ENCODE data around the gene FBXO24. TPM values are rescaled to one million over a fixed set of nuclear protein-coding genes. Genes with fewer than 3 reads are reported as not detected.
"Not testable (repeated sequence)": the region's sequence is repeated elsewhere in the genome, so short reads cannot be mapped to it uniquely, and the experiment has no call there.

FBXO24 gene
- polyA plus RNA-seq, 1 donor (not counting 4 experiments of a cell fraction or from before 2014, with no cell fraction given), result 0.22 TPM

GRCh38 chr7:100547872-100548271 lies 38.3 kb upstream of the FBXO24 start:
- no peaks in the 10 kb centered on the region for H3K9me3 ChIP-seq (ENCODE audit: control insufficient read depth, low read depth, low read length)
- dilution Hi-C loops (cut with MboI; ENCODE audit: extremely low pct_ligation_motif_present, low sequenced_read_pairs), result no loop called here
- peaks cover 0 to 7% of the 10 kb centered on the region in 2 experiments for H3K36me3 ChIP-seq (ENCODE audit: control insufficient read depth in 2 of 2, extremely low read depth in 1 of 2, insufficient read depth in 2 of 2, low read length in 2 of 2)
- DNase-seq (ENCODE audit: low read depth, low spot score), result no peak
- H3K9me1 ChIP-seq (ENCODE audit: control insufficient read depth, extremely low read depth, insufficient read depth, low read length), result no peaks in the 10 kb centered on the region
- H3K4me2 ChIP-seq (ENCODE audit: control insufficient read depth, extremely low read depth, insufficient read depth, low read depth, low read length), result no peak overlapping the region
- H2AFZ ChIP-seq (ENCODE audit: control insufficient read depth, low read length), result no peak overlapping the region
- H3K27ac ChIP-seq (ENCODE audit: control insufficient read depth, insufficient read depth, low read length), result no peak overlapping the region
- no peaks in the 10 kb centered on the region for H3K27me3 ChIP-seq (ENCODE audit: control insufficient read depth, extremely low read depth, insufficient read depth, low read length)
- TF ChIP-seq, protein P1, sequence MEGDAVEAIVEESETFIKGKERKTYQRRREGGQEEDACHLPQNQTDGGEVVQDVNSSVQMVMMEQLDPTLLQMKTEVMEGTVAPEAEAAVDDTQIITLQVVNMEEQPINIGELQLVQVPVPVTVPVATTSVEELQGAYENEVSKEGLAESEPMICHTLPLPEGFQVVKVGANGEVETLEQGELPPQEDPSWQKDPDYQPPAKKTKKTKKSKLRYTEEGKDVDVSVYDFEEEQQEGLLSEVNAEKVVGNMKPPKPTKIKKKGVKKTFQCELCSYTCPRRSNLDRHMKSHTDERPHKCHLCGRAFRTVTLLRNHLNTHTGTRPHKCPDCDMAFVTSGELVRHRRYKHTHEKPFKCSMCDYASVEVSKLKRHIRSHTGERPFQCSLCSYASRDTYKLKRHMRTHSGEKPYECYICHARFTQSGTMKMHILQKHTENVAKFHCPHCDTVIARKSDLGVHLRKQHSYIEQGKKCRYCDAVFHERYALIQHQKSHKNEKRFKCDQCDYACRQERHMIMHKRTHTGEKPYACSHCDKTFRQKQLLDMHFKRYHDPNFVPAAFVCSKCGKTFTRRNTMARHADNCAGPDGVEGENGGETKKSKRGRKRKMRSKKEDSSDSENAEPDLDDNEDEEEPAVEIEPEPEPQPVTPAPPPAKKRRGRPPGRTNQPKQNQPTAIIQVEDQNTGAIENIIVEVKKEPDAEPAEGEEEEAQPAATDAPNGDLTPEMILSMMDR (optimal IDR thresholded peaks at IDR 0.05 in 1 of 3, IDR thresholded peaks at IDR 0.05 in 1 of 3, conservative IDR thresholded peaks at IDR 0.05 in 1 of 3; ENCODE audit: extremely low read depth in 1 of 3, insufficient read depth in 2 of 3, low read length in 3 of 3), result no peak
- no peak for TF ChIP-seq EZH2 (IDR thresholded peaks at IDR 0.05; ENCODE audit: low read length)
- FAIRE-seq, result no peak
- no peaks in the 10 kb centered on the region for H3K79me2 ChIP-seq (ENCODE audit: control insufficient read depth, insufficient read depth, low read length)
- H3K9ac ChIP-seq (ENCODE audit: control insufficient read depth, extremely low read depth, insufficient read depth, low read length), result no peak overlapping the region
- peaks cover 17% of the 10 kb centered on the region for H3K4me1 ChIP-seq (ENCODE audit: control insufficient read depth, extremely low read depth, insufficient read depth, low read length)
- H4K20me1 ChIP-seq (ENCODE audit: control insufficient read depth, extremely low read depth, insufficient read depth, low read length), result no peaks in the 10 kb centered on the region
- no peak overlapping the region for H3K4me3 ChIP-seq (ENCODE audit: control insufficient read depth in 2 of 3, extremely low read depth in 1 of 3, insufficient read depth in 2 of 3, low read depth in 1 of 3, low read length in 3 of 3)

DNA sequence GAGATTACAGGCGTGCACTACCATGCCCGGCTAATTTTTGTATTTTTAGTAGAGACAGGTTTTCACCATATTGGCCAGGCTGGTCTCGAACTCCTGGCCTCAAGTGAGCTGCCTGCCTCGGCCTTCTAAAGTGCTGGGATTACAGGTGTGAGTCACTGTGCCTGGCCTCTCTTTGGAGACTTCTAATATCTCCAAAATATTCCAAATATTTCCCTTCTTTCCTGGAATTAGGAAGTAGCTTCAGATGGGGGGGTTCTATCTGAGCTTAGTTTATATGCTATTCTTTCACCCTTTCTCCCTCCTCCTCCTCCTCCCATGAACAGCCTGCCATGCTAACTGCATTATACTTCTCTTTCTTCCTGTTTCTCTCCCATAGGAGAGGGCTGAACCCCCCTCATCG lies 37.7 kb upstream of the FBXO24 start:
- dilution Hi-C loops (cut with MboI; ENCODE audit: extremely low pct_ligation_motif_present, low sequenced_read_pairs); FAIRE-seq; H3K4me2 ChIP-seq (ENCODE audit: control insufficient read depth, extremely low read depth, insufficient read depth, low read depth, low read length); H3K9me1 ChIP-seq (ENCODE audit: control insufficient read depth, extremely low read depth, insufficient read depth, low read length); H3K9ac ChIP-seq (ENCODE audit: control insufficient read depth, extremely low read depth, insufficient read depth, low read length); H3K36me3 ChIP-seq (ENCODE audit: control insufficient read depth in 2 of 2, extremely low read depth in 1 of 2, insufficient read depth in 2 of 2, low read length in 2 of 2); H3K27ac ChIP-seq (ENCODE audit: control insufficient read depth, insufficient read depth, low read length); H3K4me3 ChIP-seq (ENCODE audit: control insufficient read depth in 2 of 3, extremely low read depth in 1 of 3, insufficient read depth in 2 of 3, low read depth in 1 of 3, low read length in 3 of 3); H3K9me3 ChIP-seq (ENCODE audit: control insufficient read depth, low read depth, low read length); H3K79me2 ChIP-seq (ENCODE audit: control insufficient read depth, insufficient read depth, low read length); H3K27me3 ChIP-seq (ENCODE audit: control insufficient read depth, extremely low read depth, insufficient read depth, low read length); H4K20me1 ChIP-seq (ENCODE audit: control insufficient read depth, extremely low read depth, insufficient read depth, low read length); DNase-seq (ENCODE audit: low read depth, low spot score); H2AFZ ChIP-seq (ENCODE audit: control insufficient read depth, low read length): not testable (repeated sequence)
- H3K4me1 ChIP-seq (ENCODE audit: control insufficient read depth, extremely low read depth, insufficient read depth, low read length), result peaks cover 17% of the 10 kb centered on the region

- no peaks in the 10 kb centered on the region for H3K27me3 ChIP-seq (ENCODE audit: control insufficient read depth, extremely low read depth, insufficient read depth, low read length)
- H3K4me2 ChIP-seq (ENCODE audit: control insufficient read depth, extremely low read depth, insufficient read depth, low read depth, low read length), result no peak overlapping the region
- H2AFZ ChIP-seq (ENCODE audit: control insufficient read depth, low read length), result no peak overlapping the region
- no peak for FAIRE-seq
- TF ChIP-seq EZH2 (IDR thresholded peaks at IDR 0.05; ENCODE audit: low read length), result no peak
- H3K4me1 ChIP-seq (ENCODE audit: control insufficient read depth, extremely low read depth, insufficient read depth, low read length), result no peaks in the 10 kb centered on the region
- H4K20me1 ChIP-seq (ENCODE audit: control insufficient read depth, extremely low read depth, insufficient read depth, low read length), result no peaks in the 10 kb centered on the region
- no peak overlapping the region for H3K9ac ChIP-seq (ENCODE audit: control insufficient read depth, extremely low read depth, insufficient read depth, low read length)
- no peak overlapping the region for H3K27ac ChIP-seq (ENCODE audit: control insufficient read depth, insufficient read depth, low read length)
- no peak overlapping the region for H3K4me3 ChIP-seq (ENCODE audit: control insufficient read depth in 2 of 3, extremely low read depth in 1 of 3, insufficient read depth in 2 of 3, low read depth in 1 of 3, low read length in 3 of 3)
- H3K9me1 ChIP-seq (ENCODE audit: control insufficient read depth, extremely low read depth, insufficient read depth, low read length), result no peaks in the 10 kb centered on the region
- H3K36me3 ChIP-seq (ENCODE audit: control insufficient read depth in 2 of 2, extremely low read depth in 1 of 2, insufficient read depth in 2 of 2, low read length in 2 of 2), result peaks cover 0 to 8% of the 10 kb centered on the region in 2 experiments
- dilution Hi-C loops (cut with MboI; ENCODE audit: extremely low pct_ligation_motif_present, low sequenced_read_pairs), result no loop called here
- DNase-seq (ENCODE audit: low read depth, low spot score), result no peak
- no peaks in the 10 kb centered on the region for H3K9me3 ChIP-seq (ENCODE audit: control insufficient read depth, low read depth, low read length)
- no peaks in the 10 kb centered on the region for H3K79me2 ChIP-seq (ENCODE audit: control insufficient read depth, insufficient read depth, low read length)
Observed at GRCh38 chr7:100552532-100552931, 33.6 kb upstream of the FBXO24 start.
